Adipose tissue (tissue), 3 donors: ENCODE measurements around the gene RNF26. TPM values are rescaled to one million over a fixed set of nuclear protein-coding genes. Genes with fewer than 3 reads are reported as not detected.
"Not testable (repeated sequence)": the region's sequence is repeated elsewhere in the genome, so short reads cannot be mapped to it uniquely, and the experiment has no call there.

Experiments used
- H3K27ac ChIP-seq: one replicate; pipeline ENCODE4 v1.5.1; 2013; ENCODE audit warnings: low read depth, low read length
- WGBS, 3 donors: extraction: QIAGEN DNeasy Blood & Tissue Kit; methylation state at CpG; one replicate each; pipeline ENCODE4 v1.1.7; 2013; 5-methylcytosine and 5-hydroxymethylcytosine counted together
- polyA plus RNA-seq, 3 donors: library from polyadenylated mRNA; stranded (reverse); fragments of 200-250 nt; gene quantifications; one replicate each; pipeline ENCODE4 v1.2.3, GENCODE V29; 2013
- donor health status: healthy with polysubstance abuse.
- donor health status: Bipolar disorder and iron deficiency.
- donor health status: healthy.

The RNF26 gene
- polyA plus RNA-seq, 3 donors = 8.8 to 16.3 (median 11.1) TPM

DNA sequence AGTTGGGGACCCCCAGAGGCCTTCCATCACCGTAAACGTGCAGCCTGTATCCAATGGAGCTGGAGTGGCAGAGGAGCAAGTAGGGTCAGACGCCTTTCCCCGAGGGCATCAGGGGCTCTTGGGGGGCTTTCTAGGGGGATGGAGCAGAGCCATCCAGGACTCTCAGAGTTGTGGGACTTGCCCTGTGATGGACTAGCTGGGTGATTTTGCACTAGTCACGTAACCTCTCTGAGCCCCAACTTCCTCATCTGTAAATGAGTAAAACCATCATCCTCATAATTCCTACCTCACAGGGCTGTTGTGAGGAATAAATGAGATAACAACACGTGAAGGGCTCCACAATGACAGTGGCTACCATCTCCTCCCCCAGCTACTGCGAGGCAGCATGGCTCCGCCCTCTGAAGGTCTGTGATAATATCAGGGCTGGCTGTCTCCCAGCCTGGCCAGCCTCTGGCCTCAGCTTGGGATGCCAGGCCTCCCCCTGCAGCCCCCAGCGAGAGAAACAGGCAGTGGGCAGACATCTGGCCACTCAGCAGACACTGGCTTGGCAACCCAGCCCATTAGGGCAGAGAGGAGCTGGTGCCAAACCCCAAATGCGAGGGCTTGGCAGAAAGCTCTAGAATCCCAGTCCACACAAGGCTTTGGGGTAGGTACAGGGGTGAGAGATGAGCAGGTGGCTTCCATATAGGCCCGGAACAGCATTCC, 40.5 kb downstream of the RNF26 start:
- H3K27ac ChIP-seq = no peak overlapping the region
- 46 to 51% (median 46%) methylated on average over 11 of the region's 11 CpGs for WGBS, 3 donors

DNA sequence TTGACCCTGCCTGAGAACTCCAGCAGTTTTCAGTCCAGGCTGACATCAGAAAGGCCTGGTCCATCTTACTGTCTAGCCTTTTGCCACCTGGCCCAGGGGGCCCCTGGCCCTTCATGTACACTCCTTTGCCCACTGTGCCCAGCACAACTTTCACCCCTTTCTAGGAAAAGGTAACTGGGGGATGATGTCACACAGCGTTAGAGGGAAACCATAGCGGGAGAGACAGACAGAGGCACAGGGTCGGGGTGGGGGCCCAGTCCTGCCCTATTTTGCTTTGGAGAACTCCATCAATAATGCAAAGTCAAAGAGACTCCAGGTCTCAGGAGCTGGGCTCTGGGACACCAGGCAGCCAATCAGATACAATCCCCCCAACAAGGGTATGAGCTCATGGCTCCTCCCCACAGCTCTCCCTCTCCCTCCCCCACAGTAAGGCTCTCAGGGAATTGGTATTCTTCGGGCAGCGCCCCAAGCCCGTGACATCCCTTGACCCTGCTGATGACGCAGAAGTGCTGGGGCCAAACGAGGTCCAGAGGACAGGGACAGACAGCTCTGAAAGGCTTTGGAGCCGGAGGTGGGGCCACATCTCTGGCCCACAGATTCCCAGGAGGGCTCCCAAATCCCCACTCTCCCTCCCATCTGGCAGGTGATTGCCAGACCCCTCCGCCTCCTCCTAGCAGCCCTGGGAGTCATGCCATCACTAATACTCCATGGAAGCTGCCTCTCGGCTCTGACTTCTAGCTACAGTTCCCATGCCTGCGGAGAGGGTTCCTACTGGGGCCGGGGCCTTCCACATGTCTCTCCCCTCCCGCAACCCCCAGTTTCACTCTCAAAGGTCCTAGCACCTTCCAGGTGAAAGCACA, 41.2 kb downstream of the RNF26 start:
- WGBS, 3 donors = 54 to 66% (median 62%) methylated on average over 14 of the region's 14 CpGs

DNA sequence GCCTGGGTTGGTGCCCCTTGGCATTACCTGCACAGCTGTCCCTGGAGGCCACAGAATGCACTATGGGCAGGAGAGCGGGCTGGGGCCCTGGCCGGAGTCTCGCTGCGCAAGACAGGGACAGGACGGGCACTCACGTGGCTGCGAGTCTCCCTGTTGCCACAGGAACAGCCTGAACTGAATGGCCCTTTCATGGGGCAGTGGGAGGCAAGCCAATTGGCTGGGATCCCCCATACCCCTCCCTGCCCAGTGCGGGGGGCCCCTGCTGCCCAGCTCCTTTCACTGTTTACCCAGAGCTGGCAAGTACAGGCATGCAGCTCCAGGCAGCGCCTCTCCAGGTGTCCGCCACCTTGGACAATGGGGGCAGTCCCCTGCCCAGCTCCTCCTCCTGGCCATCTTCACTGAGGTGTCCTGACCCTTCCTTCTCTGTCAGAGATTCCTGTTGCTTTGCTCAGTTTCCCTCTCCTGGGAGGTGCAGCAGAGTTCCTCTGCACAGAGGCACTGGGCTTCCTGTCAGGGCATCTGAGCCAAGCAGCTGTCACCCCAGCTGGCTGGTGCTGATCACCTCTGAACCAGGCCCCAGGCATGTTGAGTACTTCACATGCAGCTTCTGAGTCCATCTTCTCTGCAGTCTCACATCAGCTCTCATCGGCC, 42.0 kb downstream of the RNF26 start:
- H3K27ac ChIP-seq = peak overlapping the region; percentile 28
- 42 to 80% (median 72%) methylated on average over 11 of the region's 11 CpGs for WGBS, 3 donors

More for the DNA sequence above, 41.2 kb downstream of the RNF26 start:
- H3K27ac ChIP-seq = peak overlapping the region; percentile 28

DNA sequence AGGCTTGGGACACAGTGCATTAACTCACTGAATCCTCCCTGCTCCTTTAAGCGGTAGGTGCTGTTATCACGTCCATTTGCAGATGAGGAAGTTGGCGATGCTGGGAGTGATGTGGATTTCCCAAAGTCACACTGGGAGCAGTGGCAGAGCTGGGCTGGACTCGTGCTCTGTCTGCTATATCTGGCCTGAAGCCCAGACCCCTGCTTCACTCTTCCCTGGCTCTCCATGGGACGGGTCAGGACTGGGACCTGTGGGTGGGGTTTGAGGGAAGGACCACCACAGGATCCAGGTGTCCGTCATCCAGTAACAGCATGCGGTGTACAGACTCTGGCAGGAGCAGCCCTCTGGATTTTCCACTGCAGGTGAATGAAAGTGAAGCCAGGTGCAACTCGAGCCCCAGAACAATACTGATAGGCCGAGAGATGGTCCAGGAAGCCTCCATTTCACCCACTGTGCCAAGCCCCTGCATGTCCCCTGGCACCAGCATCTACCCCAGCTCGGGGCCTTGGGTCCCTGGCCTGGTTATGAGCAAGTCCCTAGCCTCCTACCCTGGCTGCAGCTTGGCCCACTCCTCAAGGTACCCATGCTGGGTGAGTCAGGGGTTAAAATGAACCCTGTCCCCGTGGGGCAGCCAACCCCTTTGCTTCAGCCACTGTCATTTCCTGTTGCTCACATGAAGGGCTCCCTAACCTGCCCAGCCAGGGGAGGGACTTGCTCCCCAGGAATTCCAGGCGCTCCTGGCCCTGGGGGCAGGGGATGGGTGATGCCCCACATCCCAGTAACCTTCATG, 43.0 kb downstream of the RNF26 start:
- no peak overlapping the region for H3K27ac ChIP-seq
- WGBS, 3 donors = 56 to 66% (median 63%) methylated on average over 12 of the region's 12 CpGs

DNA sequence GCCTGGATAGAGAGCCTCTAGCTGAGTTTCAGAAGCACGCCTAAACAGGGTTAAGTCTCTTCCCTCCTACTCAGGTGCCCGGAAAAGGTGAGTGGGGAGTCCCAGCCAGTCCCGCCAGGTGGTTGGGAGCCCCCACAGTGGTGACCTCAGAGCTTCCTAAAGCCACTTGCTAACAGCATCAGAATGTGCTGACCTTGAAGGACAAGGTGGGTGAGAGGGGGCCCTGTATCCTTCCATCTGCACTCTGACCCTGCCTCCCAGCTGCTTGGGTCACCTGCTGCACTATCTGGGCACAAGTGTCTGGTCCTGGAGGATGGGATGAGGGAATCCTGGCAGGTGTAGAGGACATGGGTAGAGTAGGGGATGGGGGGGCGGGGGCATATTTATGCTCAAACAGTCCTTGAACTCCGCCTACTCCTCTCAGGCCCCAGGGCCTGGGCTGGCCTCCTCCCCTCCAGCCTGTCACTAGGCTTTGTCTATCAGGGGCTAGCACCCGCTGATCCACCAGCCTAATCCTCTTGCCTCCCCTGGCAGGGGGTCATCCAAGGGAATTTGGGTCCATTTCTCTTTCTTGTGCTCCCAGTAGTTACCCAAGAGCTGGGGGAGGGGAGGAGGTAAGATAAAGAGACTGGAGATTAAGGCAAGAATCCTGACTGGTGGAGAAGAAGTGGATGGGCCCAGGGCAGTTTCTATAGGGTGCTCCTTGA, 43.8 kb downstream of the RNF26 start:
- WGBS, 3 donors = 73 to 85% (median 75%) methylated on average over 6 of the region's 6 CpGs
- H3K27ac ChIP-seq = no peak overlapping the region

DNA sequence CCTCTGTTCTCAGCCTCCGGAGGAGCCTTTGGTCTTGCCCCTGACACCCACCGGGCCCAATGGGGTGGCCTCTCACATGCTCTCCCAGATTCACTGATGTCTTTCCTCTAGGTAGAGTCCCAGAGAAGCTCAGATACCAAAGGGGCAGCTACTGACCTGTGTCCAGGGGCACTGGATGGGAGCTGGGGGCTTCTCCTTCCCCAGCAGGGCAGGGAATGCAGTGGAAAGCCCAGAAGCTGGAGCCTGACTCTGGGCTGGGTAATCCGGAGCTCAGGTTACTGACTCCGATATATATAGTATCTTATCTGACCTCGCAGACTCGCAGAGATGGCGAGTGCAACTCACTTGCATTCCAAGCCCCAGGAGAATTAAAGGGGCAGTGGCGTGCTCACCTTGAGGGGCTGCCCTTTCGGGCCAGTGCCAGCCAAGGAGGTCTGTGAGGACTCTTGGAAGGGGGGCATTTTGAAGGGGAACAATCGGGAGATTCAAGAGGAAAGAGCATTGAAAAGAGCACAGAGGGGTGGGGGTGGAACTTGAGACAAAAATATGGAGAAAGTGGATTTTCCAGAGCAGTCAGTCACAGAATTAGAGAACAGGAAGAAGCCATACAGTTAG, 44.6 kb downstream of the RNF26 start:
- peak overlapping the region; percentile 44 for H3K27ac ChIP-seq
- 40 to 83% (median 71%) methylated on average over 10 of the region's 10 CpGs for WGBS, 3 donors

DNA sequence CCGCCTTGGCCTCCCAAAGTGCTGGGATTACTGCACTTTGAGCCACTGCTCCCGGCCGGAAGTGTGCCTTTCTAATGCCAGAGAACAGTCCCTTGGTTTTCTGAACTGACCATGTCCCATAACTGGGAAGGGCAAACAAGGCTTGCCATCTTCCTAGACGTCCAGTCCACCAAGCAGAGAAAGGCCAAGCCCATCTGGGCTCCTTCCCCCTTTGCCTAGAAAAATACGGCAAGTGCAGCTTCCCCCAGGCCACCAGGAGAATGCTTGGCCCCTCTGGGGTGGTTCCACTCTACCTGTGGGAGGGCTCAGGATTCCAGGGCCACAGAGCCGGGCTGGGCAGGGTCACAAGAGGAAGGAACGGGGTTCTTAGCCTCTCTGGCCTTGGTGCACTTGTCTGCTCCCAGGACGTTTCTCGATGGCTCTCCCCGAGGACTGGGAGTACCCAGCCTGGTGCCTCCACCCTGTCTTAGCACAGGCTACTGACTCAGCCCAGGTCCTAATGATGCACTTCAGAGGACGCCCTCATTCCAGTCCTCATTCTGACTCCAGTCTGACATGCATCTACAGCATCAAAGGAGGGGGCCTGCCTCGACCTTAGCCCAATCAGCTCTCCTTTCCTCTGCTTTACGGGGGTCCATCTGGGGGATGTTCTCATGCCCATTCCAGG, 46.0 kb downstream of the RNF26 start:
- H3K27ac ChIP-seq = no peak overlapping the region
- WGBS, 3 donors = 70 to 78% (median 74%) methylated on average over 13 of the region's 13 CpGs

DNA sequence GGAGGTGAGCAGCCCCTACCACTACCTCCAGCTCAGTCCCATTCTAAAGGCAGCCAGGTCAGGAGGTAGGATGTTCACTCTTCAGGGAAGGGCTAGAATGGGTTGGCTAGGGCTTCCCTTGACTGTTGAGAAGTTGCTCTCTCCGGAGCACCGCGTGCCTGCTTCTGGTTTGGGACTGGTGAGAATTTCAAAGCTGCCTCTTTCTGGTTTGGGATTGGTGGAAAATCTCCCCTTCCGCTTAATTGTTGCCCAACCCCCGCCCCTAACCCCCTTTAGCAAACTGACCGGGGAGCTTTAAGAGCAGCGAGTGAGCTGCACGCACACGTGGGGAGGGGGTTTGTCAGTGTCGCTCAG, 46.5 kb downstream of the RNF26 start:
- WGBS, 3 donors = 3 to 16% (median 12%) methylated on average over 10 of the region's 10 CpGs
- H3K27ac ChIP-seq = no peak overlapping the region

DNA sequence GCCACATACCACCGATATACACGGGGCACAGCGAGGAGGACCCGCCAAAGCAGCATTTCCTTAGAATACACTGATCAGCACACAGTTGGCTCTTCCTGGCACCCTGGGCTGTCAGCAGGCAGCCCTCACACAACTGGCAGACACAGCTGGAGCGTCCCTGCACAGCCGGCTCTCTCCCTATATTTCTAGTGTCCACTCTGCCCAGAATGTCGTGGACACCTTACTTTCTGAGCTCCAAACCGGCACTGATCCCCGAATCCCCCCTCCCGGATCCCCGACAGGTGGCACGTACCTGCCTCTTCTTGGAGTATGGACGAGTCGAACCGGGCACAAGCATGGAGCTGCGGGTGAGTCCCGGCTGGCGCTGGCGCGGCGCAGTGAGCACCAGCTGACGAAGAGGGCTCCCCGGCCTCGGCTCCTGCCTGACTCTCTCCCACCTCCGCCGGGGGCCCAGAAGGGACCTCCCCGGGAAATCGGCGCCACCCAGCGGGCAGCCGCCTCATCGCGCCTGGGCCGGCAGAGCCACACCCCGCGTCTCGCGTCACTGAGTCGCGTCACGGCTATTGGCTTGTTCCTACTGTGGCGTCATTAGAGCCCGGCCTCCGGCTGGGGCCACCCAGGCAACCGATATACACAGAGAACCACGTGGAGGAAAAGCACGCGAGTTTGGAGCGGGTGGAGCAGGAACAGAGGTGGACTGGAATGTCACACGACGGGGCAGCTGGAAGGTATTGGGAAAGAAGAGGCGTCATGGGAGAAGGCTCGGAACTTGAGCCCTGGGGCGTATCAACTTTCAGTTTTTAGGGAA, 47.1 kb downstream of the RNF26 start, which contains the start of gene USP2:
Gene USP2, minus strand, starts transcription at position 510 of the 808 bp plus-strand sequence. CDS start 8,210 bp downstream, outside the sequence.
- H3K27ac ChIP-seq = peak within 1 kb of the TSS; percentile 31
- WGBS, 3 donors = 0 to 1% (median 0%) methylated on average over 52 to 54 of the region's 54 CpGs

DNA sequence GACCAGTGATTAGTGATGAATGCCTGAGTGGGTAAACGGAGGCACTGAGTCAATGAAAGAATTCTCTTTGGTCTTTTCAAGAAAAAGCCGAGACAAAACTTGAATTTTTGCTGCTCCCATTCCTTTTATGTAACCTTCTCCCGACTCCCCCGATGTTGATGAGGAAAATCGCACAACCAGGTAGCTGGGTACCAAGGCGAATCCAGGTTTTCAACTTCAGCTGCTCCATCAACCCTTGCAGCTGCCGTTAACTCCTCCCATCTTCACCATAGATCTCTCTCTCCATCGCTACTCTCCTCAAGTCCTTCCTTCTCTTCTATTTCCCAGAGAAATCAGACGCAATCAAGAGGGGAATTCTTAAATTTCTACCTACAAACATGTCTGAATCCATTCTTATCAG, 47.8 kb downstream of the RNF26 start:
- 8 to 10% (median 10%) methylated on average over 9 of the region's 9 CpGs for WGBS, 3 donors
- no peak overlapping the region for H3K27ac ChIP-seq

DNA sequence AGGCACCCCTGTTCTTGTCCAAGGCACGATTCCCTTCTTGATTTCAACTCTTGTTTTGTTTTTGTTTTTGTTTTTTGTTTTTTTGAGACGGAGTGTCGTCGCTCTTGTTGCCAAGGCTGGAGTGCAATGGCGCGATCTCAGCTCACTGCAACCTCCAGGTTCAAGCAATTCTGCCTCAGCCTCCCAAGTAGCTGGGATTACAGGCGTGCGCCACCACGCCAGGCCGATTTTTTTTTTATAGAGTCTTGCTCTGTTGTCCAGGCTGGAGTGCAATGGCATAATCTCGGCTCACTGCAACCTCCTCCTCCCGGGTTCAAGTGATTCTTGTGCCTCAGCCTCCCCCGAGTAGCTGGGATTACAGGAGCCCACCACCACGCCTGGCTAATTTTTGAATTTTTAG, 48.2 kb downstream of the RNF26 start:
- 85 to 88% (median 87%) methylated on average over 14 of the region's 14 CpGs for whole genome bisulfite sequencing, 3 donors
- H3K27ac ChIP-seq = not testable (repeated sequence)

DNA sequence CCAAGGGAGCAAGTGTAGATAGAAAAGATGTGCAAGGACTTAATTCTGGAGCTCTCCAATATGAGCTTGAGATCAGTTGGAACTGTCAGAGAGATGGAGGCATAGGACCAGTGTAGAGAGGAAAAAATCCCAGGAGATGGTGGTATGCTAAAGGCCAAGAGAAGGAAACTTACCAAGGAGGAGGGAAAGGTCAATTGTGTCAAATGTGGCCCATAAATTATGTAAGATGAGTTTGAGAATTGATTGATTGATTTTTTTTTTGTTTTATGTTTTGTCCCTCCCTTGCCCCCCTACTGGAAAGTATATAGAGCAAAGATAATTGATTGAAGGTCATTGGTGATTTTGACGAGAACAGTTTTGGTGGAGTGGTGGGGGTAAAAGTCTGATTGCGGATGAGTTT, 50.0 kb downstream of the RNF26 start:
- H3K27ac ChIP-seq = no peak overlapping the region
- 70 to 94% (median 90%) methylated on average over 2 of the region's 2 CpGs for WGBS, 3 donors

Other genes with a start within 250 kb of the RNF26 start
- 10 to 100 TPM; 13.7 to 23.3 (median 14.7) TPM for gene HMBS, start 249.6 kb upstream of the RNF26 start, polyA plus RNA-seq
- 10 to 100 TPM; 20.0 to 28.9 (median 24.0) TPM for gene DPAGT1, start 232.7 kb upstream of the RNF26 start, polyA plus RNA-seq
- gene C2CD2L, start 227.2 kb upstream of the RNF26 start, polyA plus RNA-seq = 1 to 10 TPM; 3.1 to 6.7 (median 5.2) TPM
- 10 to 100 TPM in 1 of 3 donors, 1 to 10 TPM in 2; 9.1 to 15.4 (median 9.7) TPM for gene HINFP, start 212.9 kb upstream of the RNF26 start, polyA plus RNA-seq
- gene ABCG4, start 185.5 kb upstream of the RNF26 start, polyA plus RNA-seq = under 1 TPM; 0.01 to 0.34 (median 0.06) TPM
- 10 to 100 TPM in 2 of 3 donors, 1 to 10 TPM in 1; 7.1 to 15.4 (median 10.3) TPM for gene NLRX1, start 165.8 kb upstream of the RNF26 start, polyA plus RNA-seq
- under 1 TPM; 0.17 to 0.27 (median 0.22) TPM for gene NHERF4, start 149.1 kb upstream of the RNF26 start, polyA plus RNA-seq
- 1 to 10 TPM; 1.7 to 7.3 (median 5.8) TPM for gene CBL, start 128.2 kb upstream of the RNF26 start, polyA plus RNA-seq
- gene MCAM, start 17.4 kb upstream of the RNF26 start, polyA plus RNA-seq = 100 to 1,000 TPM in 2 of 3 donors, 10 to 100 TPM in 1; 45.3 to 517 (median 120) TPM
- gene C1QTNF5, start 6.4 kb downstream of the RNF26 start, polyA plus RNA-seq = 10 to 100 TPM; 13.1 to 45.3 (median 26.5) TPM
- under 1 TPM in 2 of 3 donors, not detected in 1; 0.03 to 0.11 TPM for gene MFRP, start 12.2 kb downstream of the RNF26 start, polyA plus RNA-seq
- gene USP2, start 47.2 kb downstream of the RNF26 start, polyA plus RNA-seq = 1 to 10 TPM; 1.6 to 8.8 (median 3.0) TPM
- 10 to 100 TPM in 2 of 3 donors, 1 to 10 TPM in 1; 6.5 to 90.1 (median 46.9) TPM for gene THY1, start 88.6 kb downstream of the RNF26 start, polyA plus RNA-seq